H9 (cell line): ENCODE results near the gene AEBP2. TPM values are rescaled to one million over a fixed set of nuclear protein-coding genes. Genes with fewer than 3 reads are reported as not detected.

Experiments
- DNase-seq: peaks from one replicate; pipeline ENCODE4 v3.0.0-alpha.2; 2017
- H2AFZ ChIP-seq: one replicate; pipeline ENCODE4 v1.6.1; 2013; ENCODE audit warnings: mild to moderate bottlenecking, low read length, control low read depth, moderate library complexity
- H2AK5ac ChIP-seq: 2 replicates; pipeline ENCODE4 v1.6.1; 2013; ENCODE audit warnings: low read length, control low read depth, mixed read lengths; ENCODE audit not compliant: insufficient read length
- H2BK120ac ChIP-seq: one replicate; pipeline ENCODE4 v1.6.1; 2013; ENCODE audit warnings: low read depth, mild to moderate bottlenecking, low read length, control low read depth, inconsistent platforms; ENCODE audit not compliant: poor library complexity, severe bottlenecking
- H2BK12ac ChIP-seq: 2 replicates; pipeline ENCODE4 v1.6.1; 2013; ENCODE audit warnings: low read length, control low read depth, mixed read lengths, low read depth; ENCODE audit not compliant: insufficient read length
- H2BK15ac ChIP-seq: 2 replicates; pipeline ENCODE4 v1.6.1; 2013; ENCODE audit warnings: low read depth, low read length, control low read depth
- H2BK20ac ChIP-seq: one replicate; pipeline ENCODE4 v1.6.1; 2013; ENCODE audit warnings: low read depth, mild to moderate bottlenecking, low read length, control low read depth, inconsistent platforms; ENCODE audit not compliant: poor library complexity, severe bottlenecking
- H2BK5ac ChIP-seq: 2 replicates; pipeline ENCODE4 v1.6.1; 2013; ENCODE audit warnings: low read length, control low read depth, mixed read lengths; ENCODE audit not compliant: insufficient read length
- H3K14ac ChIP-seq: 2 replicates; pipeline ENCODE4 v1.6.1; 2013; ENCODE audit warnings: low read length, control low read depth; ENCODE audit not compliant: insufficient read depth
- H3K18ac ChIP-seq: 2 replicates; pipeline ENCODE4 v1.6.1; 2013; ENCODE audit warnings: low read depth, mild to moderate bottlenecking, mixed read lengths, low read length, control low read depth; ENCODE audit not compliant: insufficient read length
- H3K23ac ChIP-seq: 2 replicates; pipeline ENCODE4 v1.6.1; 2013; ENCODE audit warnings: low read length, control low read depth, mixed read lengths, low read depth; ENCODE audit not compliant: insufficient read length
- H3K23me2 ChIP-seq: 2 replicates; pipeline ENCODE4 v1.6.1; 2013; ENCODE audit warnings: low read depth, mild to moderate bottlenecking, mixed read lengths, low read length, control low read depth; ENCODE audit not compliant: insufficient read length, poor library complexity, severe bottlenecking
- H3K27ac ChIP-seq: 2 replicates; pipeline ENCODE4 v1.5.1; 2013; ENCODE audit warnings: low read length, control low read depth, mixed read lengths, low read depth; ENCODE audit not compliant: insufficient read length
- H3K27me3 ChIP-seq: 2 replicates; pipeline ENCODE4 v1.6.1; 2013; ENCODE audit warnings: low read length, control low read depth, inconsistent platforms; ENCODE audit not compliant: insufficient read depth
- H3K4ac ChIP-seq: 2 replicates; pipeline ENCODE4 v1.6.1; 2013; ENCODE audit warnings: low read depth, mild to moderate bottlenecking, control low read depth, inconsistent platforms, low read length, moderate library complexity
- H3K4me1 ChIP-seq: 2 replicates; pipeline ENCODE4 v1.6.1; 2013; ENCODE audit warnings: low read length, control low read depth, inconsistent platforms; ENCODE audit not compliant: insufficient read depth
- H3K4me2 ChIP-seq: 2 replicates; pipeline ENCODE4 v1.6.1; 2013; ENCODE audit warnings: low read length, control low read depth, mixed read lengths; ENCODE audit not compliant: insufficient read length, insufficient read depth
- H3K56ac ChIP-seq: 2 replicates; pipeline ENCODE4 v1.6.1; 2013; ENCODE audit warnings: low read depth, mild to moderate bottlenecking, mixed read lengths, low read length, control low read depth; ENCODE audit not compliant: insufficient read length
- H3K79me1 ChIP-seq: 2 replicates; pipeline ENCODE4 v1.6.1; 2013; ENCODE audit warnings: low read depth, mild to moderate bottlenecking, moderate library complexity, low read length, control low read depth, inconsistent platforms; ENCODE audit not compliant: insufficient read depth, poor library complexity, severe bottlenecking
- H3K79me2 ChIP-seq: 2 replicates; pipeline ENCODE4 v1.6.1; 2013; ENCODE audit warnings: low read length, control low read depth, inconsistent platforms; ENCODE audit not compliant: insufficient read depth
- H3K9ac ChIP-seq: 2 replicates; pipeline ENCODE4 v1.6.1; 2013; ENCODE audit warnings: low read length, control low read depth, mixed read lengths; ENCODE audit not compliant: insufficient read length; ENCODE audit errors: extremely low read depth
- H3K9me3 ChIP-seq: one replicate; pipeline ENCODE4 v1.6.1; 2013; ENCODE audit warnings: low read depth, low read length, inconsistent platforms; ENCODE audit not compliant: control insufficient read depth
- H3T11ph ChIP-seq: one replicate; pipeline ENCODE4 v1.6.1; 2013; ENCODE audit warnings: mild to moderate bottlenecking, low read length, control low read depth, inconsistent platforms
- H4K20me1 ChIP-seq: one replicate; pipeline ENCODE4 v1.6.1; 2013; ENCODE audit not compliant: control insufficient read depth, insufficient read length, insufficient read depth
- H4K5ac ChIP-seq: 2 replicates; pipeline ENCODE4 v1.6.1; 2013; ENCODE audit warnings: low read depth, mild to moderate bottlenecking, mixed read lengths, low read length, control low read depth; ENCODE audit not compliant: insufficient read length
- H4K8ac ChIP-seq: replicated peaks from 2 replicates; pipeline ENCODE4 v1.6.1; 2013; ENCODE audit warnings: low read length, control low read depth, mixed read lengths, low read depth; ENCODE audit not compliant: insufficient read length
- H4K91ac ChIP-seq: 2 replicates; pipeline ENCODE4 v1.6.1; 2013; ENCODE audit warnings: low read depth, mild to moderate bottlenecking, moderate library complexity, mixed read lengths, low read length, control low read depth; ENCODE audit not compliant: insufficient read length
- H3K27ac Mint-ChIP-seq, 3 experiments: 2 replicates in 2 of 3; 3 replicates in 1 of 3; pipeline ENCODE4 v1.8.0; 2020 to 2021; ENCODE audit warnings: mixed read lengths in 3 of 3, mild to moderate bottlenecking in 1 of 3, moderate library complexity in 1 of 3
- H3K27me3 Mint-ChIP-seq: 2 replicates; pipeline ENCODE4 v1.8.0; 2021; ENCODE audit warnings: low read depth, mild to moderate bottlenecking, moderate library complexity, mixed read lengths
- H3K36me3 Mint-ChIP-seq, 3 experiments: 2 replicates in 2 of 3; 3 replicates in 1 of 3; pipeline ENCODE4 v1.8.0; 2020 to 2021; ENCODE audit warnings: low read depth in 3 of 3, mixed read lengths in 3 of 3; ENCODE audit not compliant: insufficient read depth in 1 of 3
- H3K4me1 Mint-ChIP-seq, 2 experiments: 2 replicates each; pipeline ENCODE4 v1.8.0; 2020; ENCODE audit warnings: mixed read lengths in 2 of 2
- H3K4me3 Mint-ChIP-seq, 2 experiments: 2 replicates in 1 of 2; 3 replicates in 1 of 2; pipeline ENCODE4 v1.8.0; 2020 to 2021; ENCODE audit warnings: mild to moderate bottlenecking in 2 of 2, mixed read lengths in 2 of 2, moderate library complexity in 1 of 2
- H3K9me3 Mint-ChIP-seq, 2 experiments: 2 replicates in 1 of 2; 3 replicates in 1 of 2; pipeline ENCODE4 v1.8.0; 2020; ENCODE audit warnings: mild to moderate bottlenecking in 2 of 2, mixed read lengths in 2 of 2, moderate library complexity in 1 of 2
- CTCF ChIP-seq: fragments of 200-600 bp; sonication (generic); conservative IDR thresholded peaks from 3 replicates; pipeline ENCODE4 v1.8.0; 2021; ENCODE audit warnings: antibody characterized with exemption, mild to moderate bottlenecking
- WGBS: extraction: QIAGEN DNeasy Blood & Tissue Kit; methylation state at CpG from one replicate; pipeline ENCODE4 v1.1.7; 2013; ENCODE audit warnings: missing lambda C conversion rate, low lambda C conversion rate, mixed read lengths; ENCODE audit not compliant: insufficient read length; ENCODE audit errors: extremely low coverage; 5-methylcytosine and 5-hydroxymethylcytosine counted together
- total RNA-seq: library from RNA; stranded (reverse); gene quantifications from 2 replicates; pipeline ENCODE4 v1.2.1, GENCODE V29; 2021

Gene AEBP2
- total RNA-seq, 1 experiment from 2014 or later: 82.8 TPM

- Histone ChIP-seq H3K4me2 (no peak overlapping the region), H4K20me1 (no peaks in the 10 kb centered on the region), H3K9me3 (no peaks in the 10 kb centered on the region), H2BK120ac (no peak overlapping the region), H3K27ac (no peak overlapping the region), H2BK12ac (no peak overlapping the region), H3K79me2 (peaks cover 84% of the 10 kb centered on the region), H3K56ac (no peak overlapping the region), H3K14ac (no peak overlapping the region), H3K27me3 (no peaks in the 10 kb centered on the region), H3K9ac (no peak overlapping the region), H3K23me2 (no peaks in the 10 kb centered on the region), H2BK20ac (no peak overlapping the region), H3K18ac (no peak overlapping the region), H2BK15ac (no peak overlapping the region), H4K8ac (no peak overlapping the region), H3K4me1 (peaks cover 6% of the 10 kb centered on the region; the same call in 1 of the 2 replicates), H4K91ac (no peak overlapping the region), H3T11ph (no peak overlapping the region), H4K5ac (no peak overlapping the region), H2AFZ (no peak overlapping the region), H2BK5ac (no peak overlapping the region), H3K79me1 (no peaks in the 10 kb centered on the region), H2AK5ac (no peak overlapping the region), H3K4ac (no peak overlapping the region), H3K23ac (no peak overlapping the region)
- no CpG with 5 or more reads among the region's 4 CpGs for WGBS
- no peak for TF ChIP-seq CTCF
- Mint-ChIP-seq H3K4me3 (no peak overlapping the region), H3K36me3 (peaks cover 6 to 34% (median 6%) of the 10 kb centered on the region in 3 experiments), H3K4me1 (peaks cover 65 to 66% of the 10 kb centered on the region in 2 experiments), H3K9me3 (no peaks in the 10 kb centered on the region), H3K27me3 (no peaks in the 10 kb centered on the region), H3K27ac (peak overlapping the region in 2 of 3 experiments; percentile 35 to 72; a peak in 3 of 7 replicates)
- DNase-seq: no peak
Observed at GRCh38 chr12:19450362-19450761, 11.1 kb downstream of the AEBP2 start.
